H9 (cell line): ENCODE measurements around the gene LILRA5. TPM values are rescaled to one million over a fixed set of nuclear protein-coding genes. Genes with fewer than 3 reads are reported as not detected.
"Not testable (repeated sequence)": the region's sequence is repeated elsewhere in the genome, so short reads cannot be mapped to it uniquely, and the experiment has no call there.

Experiments
- DNase-seq: peaks from one replicate; pipeline ENCODE4 v3.0.0-alpha.2; 2017
- H2AFZ ChIP-seq: one replicate; pipeline ENCODE4 v1.6.1; 2013; ENCODE audit warnings: mild to moderate bottlenecking, low read length, control low read depth, moderate library complexity
- H2AK5ac ChIP-seq: 2 replicates; pipeline ENCODE4 v1.6.1; 2013; ENCODE audit warnings: low read length, control low read depth, mixed read lengths; ENCODE audit not compliant: insufficient read length
- H2BK120ac ChIP-seq: one replicate; pipeline ENCODE4 v1.6.1; 2013; ENCODE audit warnings: low read depth, mild to moderate bottlenecking, low read length, control low read depth, inconsistent platforms; ENCODE audit not compliant: poor library complexity, severe bottlenecking
- H2BK12ac ChIP-seq: 2 replicates; pipeline ENCODE4 v1.6.1; 2013; ENCODE audit warnings: low read length, control low read depth, mixed read lengths, low read depth; ENCODE audit not compliant: insufficient read length
- H2BK15ac ChIP-seq: 2 replicates; pipeline ENCODE4 v1.6.1; 2013; ENCODE audit warnings: low read depth, low read length, control low read depth
- H2BK20ac ChIP-seq: one replicate; pipeline ENCODE4 v1.6.1; 2013; ENCODE audit warnings: low read depth, mild to moderate bottlenecking, low read length, control low read depth, inconsistent platforms; ENCODE audit not compliant: poor library complexity, severe bottlenecking
- H2BK5ac ChIP-seq: 2 replicates; pipeline ENCODE4 v1.6.1; 2013; ENCODE audit warnings: low read length, control low read depth, mixed read lengths; ENCODE audit not compliant: insufficient read length
- H3K14ac ChIP-seq: 2 replicates; pipeline ENCODE4 v1.6.1; 2013; ENCODE audit warnings: low read length, control low read depth; ENCODE audit not compliant: insufficient read depth
- H3K18ac ChIP-seq: 2 replicates; pipeline ENCODE4 v1.6.1; 2013; ENCODE audit warnings: low read depth, mild to moderate bottlenecking, mixed read lengths, low read length, control low read depth; ENCODE audit not compliant: insufficient read length
- H3K23ac ChIP-seq: 2 replicates; pipeline ENCODE4 v1.6.1; 2013; ENCODE audit warnings: low read length, control low read depth, mixed read lengths, low read depth; ENCODE audit not compliant: insufficient read length
- H3K23me2 ChIP-seq: 2 replicates; pipeline ENCODE4 v1.6.1; 2013; ENCODE audit warnings: low read depth, mild to moderate bottlenecking, mixed read lengths, low read length, control low read depth; ENCODE audit not compliant: insufficient read length, poor library complexity, severe bottlenecking
- H3K27ac ChIP-seq: 2 replicates; pipeline ENCODE4 v1.5.1; 2013; ENCODE audit warnings: low read length, control low read depth, mixed read lengths, low read depth; ENCODE audit not compliant: insufficient read length
- H3K27me3 ChIP-seq: 2 replicates; pipeline ENCODE4 v1.6.1; 2013; ENCODE audit warnings: low read length, control low read depth, inconsistent platforms; ENCODE audit not compliant: insufficient read depth
- H3K4ac ChIP-seq: 2 replicates; pipeline ENCODE4 v1.6.1; 2013; ENCODE audit warnings: low read depth, mild to moderate bottlenecking, control low read depth, inconsistent platforms, low read length, moderate library complexity
- H3K4me1 ChIP-seq: 2 replicates; pipeline ENCODE4 v1.6.1; 2013; ENCODE audit warnings: low read length, control low read depth, inconsistent platforms; ENCODE audit not compliant: insufficient read depth
- H3K4me2 ChIP-seq: 2 replicates; pipeline ENCODE4 v1.6.1; 2013; ENCODE audit warnings: low read length, control low read depth, mixed read lengths; ENCODE audit not compliant: insufficient read length, insufficient read depth
- H3K56ac ChIP-seq: 2 replicates; pipeline ENCODE4 v1.6.1; 2013; ENCODE audit warnings: low read depth, mild to moderate bottlenecking, mixed read lengths, low read length, control low read depth; ENCODE audit not compliant: insufficient read length
- H3K79me1 ChIP-seq: 2 replicates; pipeline ENCODE4 v1.6.1; 2013; ENCODE audit warnings: low read depth, mild to moderate bottlenecking, moderate library complexity, low read length, control low read depth, inconsistent platforms; ENCODE audit not compliant: insufficient read depth, poor library complexity, severe bottlenecking
- H3K79me2 ChIP-seq: 2 replicates; pipeline ENCODE4 v1.6.1; 2013; ENCODE audit warnings: low read length, control low read depth, inconsistent platforms; ENCODE audit not compliant: insufficient read depth
- H3K9ac ChIP-seq: 2 replicates; pipeline ENCODE4 v1.6.1; 2013; ENCODE audit warnings: low read length, control low read depth, mixed read lengths; ENCODE audit not compliant: insufficient read length; ENCODE audit errors: extremely low read depth
- H3K9me3 ChIP-seq: one replicate; pipeline ENCODE4 v1.6.1; 2013; ENCODE audit warnings: low read depth, low read length, inconsistent platforms; ENCODE audit not compliant: control insufficient read depth
- H3T11ph ChIP-seq: one replicate; pipeline ENCODE4 v1.6.1; 2013; ENCODE audit warnings: mild to moderate bottlenecking, low read length, control low read depth, inconsistent platforms
- H4K20me1 ChIP-seq: one replicate; pipeline ENCODE4 v1.6.1; 2013; ENCODE audit not compliant: control insufficient read depth, insufficient read length, insufficient read depth
- H4K5ac ChIP-seq: 2 replicates; pipeline ENCODE4 v1.6.1; 2013; ENCODE audit warnings: low read depth, mild to moderate bottlenecking, mixed read lengths, low read length, control low read depth; ENCODE audit not compliant: insufficient read length
- H4K8ac ChIP-seq: replicated peaks from 2 replicates; pipeline ENCODE4 v1.6.1; 2013; ENCODE audit warnings: low read length, control low read depth, mixed read lengths, low read depth; ENCODE audit not compliant: insufficient read length
- H4K91ac ChIP-seq: 2 replicates; pipeline ENCODE4 v1.6.1; 2013; ENCODE audit warnings: low read depth, mild to moderate bottlenecking, moderate library complexity, mixed read lengths, low read length, control low read depth; ENCODE audit not compliant: insufficient read length
- H3K27ac Mint-ChIP-seq, 3 experiments: 2 replicates in 2 of 3; 3 replicates in 1 of 3; pipeline ENCODE4 v1.8.0; 2020 to 2021; ENCODE audit warnings: mixed read lengths in 3 of 3, mild to moderate bottlenecking in 1 of 3, moderate library complexity in 1 of 3
- H3K27me3 Mint-ChIP-seq: 2 replicates; pipeline ENCODE4 v1.8.0; 2021; ENCODE audit warnings: low read depth, mild to moderate bottlenecking, moderate library complexity, mixed read lengths
- H3K36me3 Mint-ChIP-seq, 3 experiments: 2 replicates in 2 of 3; 3 replicates in 1 of 3; pipeline ENCODE4 v1.8.0; 2020 to 2021; ENCODE audit warnings: low read depth in 3 of 3, mixed read lengths in 3 of 3; ENCODE audit not compliant: insufficient read depth in 1 of 3
- H3K4me1 Mint-ChIP-seq, 2 experiments: 2 replicates each; pipeline ENCODE4 v1.8.0; 2020; ENCODE audit warnings: mixed read lengths in 2 of 2
- H3K4me3 Mint-ChIP-seq, 2 experiments: 2 replicates in 1 of 2; 3 replicates in 1 of 2; pipeline ENCODE4 v1.8.0; 2020 to 2021; ENCODE audit warnings: mild to moderate bottlenecking in 2 of 2, mixed read lengths in 2 of 2, moderate library complexity in 1 of 2
- H3K9me3 Mint-ChIP-seq, 2 experiments: 2 replicates in 1 of 2; 3 replicates in 1 of 2; pipeline ENCODE4 v1.8.0; 2020; ENCODE audit warnings: mild to moderate bottlenecking in 2 of 2, mixed read lengths in 2 of 2, moderate library complexity in 1 of 2
- WGBS: extraction: QIAGEN DNeasy Blood & Tissue Kit; methylation state at CpG from one replicate; pipeline ENCODE4 v1.1.7; 2013; ENCODE audit warnings: missing lambda C conversion rate, low lambda C conversion rate, mixed read lengths; ENCODE audit not compliant: insufficient read length; ENCODE audit errors: extremely low coverage; 5-methylcytosine and 5-hydroxymethylcytosine counted together
- total RNA-seq: library from RNA; stranded (reverse); gene quantifications from 2 replicates; pipeline ENCODE4 v1.2.1, GENCODE V29; 2021
- TF ChIP-seq, protein P1 (sequence below): fragments of 200-600 bp; sonication (generic); conservative IDR thresholded peaks from 3 replicates; pipeline ENCODE4 v1.8.0; 2021; ENCODE audit warnings: antibody characterized with exemption, mild to moderate bottlenecking

The LILRA5 gene
- total RNA-seq, 1 experiment from 2014 or later = not detected

DNA sequence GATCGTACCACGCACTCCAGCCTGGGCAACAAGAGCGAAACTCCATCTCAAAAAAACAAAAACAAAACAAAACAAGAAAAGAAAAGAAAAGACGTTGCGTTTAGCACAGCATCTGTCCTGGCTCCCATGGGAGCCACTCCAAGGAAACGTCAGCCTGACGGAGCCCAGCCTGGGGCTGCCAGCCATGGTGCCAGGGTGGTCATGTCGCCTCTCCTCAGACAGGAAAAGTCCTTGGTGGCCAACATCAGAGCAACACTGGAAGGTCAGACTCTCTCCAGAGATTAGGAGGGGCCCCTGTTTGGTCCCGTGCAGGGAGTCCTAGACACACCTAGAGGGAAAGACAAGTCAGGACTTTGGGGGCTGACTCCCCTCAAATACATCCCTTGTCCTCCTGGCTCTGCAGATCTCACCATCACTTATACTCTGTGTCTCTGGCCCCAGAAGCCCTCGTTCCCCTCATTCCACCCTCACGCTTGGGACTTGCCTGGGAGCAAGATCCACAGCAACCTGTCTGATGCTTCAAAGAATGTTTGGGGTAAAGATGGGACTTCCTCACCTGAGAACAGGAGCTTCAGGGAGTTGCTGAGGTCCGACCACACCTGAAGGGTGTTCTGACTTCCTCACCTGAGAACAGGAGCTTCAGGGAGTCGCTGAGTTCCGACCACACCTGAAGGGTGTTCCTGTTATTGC lies 16.7 kb upstream of the LILRA5 start:
- no peak overlapping the region for H3K14ac ChIP-seq
- H2AFZ ChIP-seq = no peak overlapping the region
- TF ChIP-seq, protein P1, sequence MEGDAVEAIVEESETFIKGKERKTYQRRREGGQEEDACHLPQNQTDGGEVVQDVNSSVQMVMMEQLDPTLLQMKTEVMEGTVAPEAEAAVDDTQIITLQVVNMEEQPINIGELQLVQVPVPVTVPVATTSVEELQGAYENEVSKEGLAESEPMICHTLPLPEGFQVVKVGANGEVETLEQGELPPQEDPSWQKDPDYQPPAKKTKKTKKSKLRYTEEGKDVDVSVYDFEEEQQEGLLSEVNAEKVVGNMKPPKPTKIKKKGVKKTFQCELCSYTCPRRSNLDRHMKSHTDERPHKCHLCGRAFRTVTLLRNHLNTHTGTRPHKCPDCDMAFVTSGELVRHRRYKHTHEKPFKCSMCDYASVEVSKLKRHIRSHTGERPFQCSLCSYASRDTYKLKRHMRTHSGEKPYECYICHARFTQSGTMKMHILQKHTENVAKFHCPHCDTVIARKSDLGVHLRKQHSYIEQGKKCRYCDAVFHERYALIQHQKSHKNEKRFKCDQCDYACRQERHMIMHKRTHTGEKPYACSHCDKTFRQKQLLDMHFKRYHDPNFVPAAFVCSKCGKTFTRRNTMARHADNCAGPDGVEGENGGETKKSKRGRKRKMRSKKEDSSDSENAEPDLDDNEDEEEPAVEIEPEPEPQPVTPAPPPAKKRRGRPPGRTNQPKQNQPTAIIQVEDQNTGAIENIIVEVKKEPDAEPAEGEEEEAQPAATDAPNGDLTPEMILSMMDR = no peak
- no peaks in the 10 kb centered on the region for H3K79me2 ChIP-seq
- H4K20me1 ChIP-seq = no peaks in the 10 kb centered on the region
- peaks cover 29% of the 10 kb centered on the region for H3K27me3 Mint-ChIP-seq
- H4K5ac ChIP-seq = no peak overlapping the region
- peaks cover 7 to 15% of the 10 kb centered on the region in 2 experiments for H3K4me1 Mint-ChIP-seq
- H3T11ph ChIP-seq = no peak overlapping the region
- H2BK15ac ChIP-seq = no peak overlapping the region
- H3K4me2 ChIP-seq = no peak overlapping the region
- peaks cover 3% of the 10 kb centered on the region; the same call in 1 of the 2 replicates for H3K4me1 ChIP-seq
- peaks cover 0 to 62% of the 10 kb centered on the region in 2 experiments; a peak in 3 of 5 replicates for H3K9me3 Mint-ChIP-seq
- H3K56ac ChIP-seq = no peak overlapping the region
- DNase-seq = no peak
- no peaks in the 10 kb centered on the region; the same call in 1 of the 2 replicates for H3K27me3 ChIP-seq
- H3K9ac ChIP-seq = no peak overlapping the region
- H2BK120ac ChIP-seq = no peak overlapping the region
- H2BK20ac ChIP-seq = no peak overlapping the region
- no peaks in the 10 kb centered on the region for H3K9me3 ChIP-seq
- H4K91ac ChIP-seq = no peak overlapping the region
- H3K36me3 Mint-ChIP-seq = peaks cover 0 to 4% (median 1%) of the 10 kb centered on the region in 3 experiments; a peak in 2 of 7 replicates
- WGBS = no CpG with 5 or more reads among the region's 14 CpGs
- H3K4ac ChIP-seq = no peak overlapping the region
- peak overlapping the region in 1 of 3 experiments; percentile 14; a peak in 1 of 7 replicates for H3K27ac Mint-ChIP-seq
- H4K8ac ChIP-seq = no peak overlapping the region
- H2BK12ac ChIP-seq = no peak overlapping the region
- H2BK5ac ChIP-seq = no peak overlapping the region
- no peaks in the 10 kb centered on the region for H3K23me2 ChIP-seq
- no peak overlapping the region for H3K4me3 Mint-ChIP-seq
- no peak overlapping the region for H3K27ac ChIP-seq
- H2AK5ac ChIP-seq = no peak overlapping the region
- no peak overlapping the region for H3K23ac ChIP-seq
- no peak overlapping the region for H3K18ac ChIP-seq
- H3K79me1 ChIP-seq = no peaks in the 10 kb centered on the region

GRCh38 chr19:54328781-54329180 lies 15.8 kb upstream of the LILRA5 start:
- not testable (repeated sequence) for H3K36me3 Mint-ChIP-seq, H3K4me3 Mint-ChIP-seq, H3K79me1 ChIP-seq, H2AK5ac ChIP-seq, H4K20me1 ChIP-seq, H2BK120ac ChIP-seq, H2BK15ac ChIP-seq, H3K27ac Mint-ChIP-seq, H4K5ac ChIP-seq, H3K4ac ChIP-seq, H3T11ph ChIP-seq, H3K23me2 ChIP-seq, H3K79me2 ChIP-seq, H2BK20ac ChIP-seq, H4K91ac ChIP-seq, H2BK5ac ChIP-seq, H3K23ac ChIP-seq, H3K14ac ChIP-seq, H2BK12ac ChIP-seq, H3K18ac ChIP-seq, H3K56ac ChIP-seq, H3K9ac ChIP-seq, H3K4me1 ChIP-seq, H4K8ac ChIP-seq, H3K27ac ChIP-seq, H3K9me3 ChIP-seq, H3K27me3 ChIP-seq, H2AFZ ChIP-seq, DNase-seq, H3K4me2 ChIP-seq
- Mint-ChIP-seq H3K4me1 (peaks cover 14 to 23% of the 10 kb centered on the region in 2 experiments), H3K9me3 (peaks cover 0 to 55% of the 10 kb centered on the region in 2 experiments; a peak in 3 of 5 replicates), H3K27me3 (peaks cover 27% of the 10 kb centered on the region)
- no CpG with 5 or more reads among the region's 5 CpGs for WGBS
